ENCODE results near the gene USP32. TPM values are rescaled to one million over a fixed set of nuclear protein-coding genes. Genes with fewer than 3 reads are reported as not detected.
"Not testable (repeated sequence)": the region's sequence is repeated elsewhere in the genome, so short reads cannot be mapped to it uniquely, and the experiment has no call there.

The USP32 gene
- polyA plus RNA-seq, 4 donors, result 10.3 to 21.9 (median 15.1) TPM

DNA sequence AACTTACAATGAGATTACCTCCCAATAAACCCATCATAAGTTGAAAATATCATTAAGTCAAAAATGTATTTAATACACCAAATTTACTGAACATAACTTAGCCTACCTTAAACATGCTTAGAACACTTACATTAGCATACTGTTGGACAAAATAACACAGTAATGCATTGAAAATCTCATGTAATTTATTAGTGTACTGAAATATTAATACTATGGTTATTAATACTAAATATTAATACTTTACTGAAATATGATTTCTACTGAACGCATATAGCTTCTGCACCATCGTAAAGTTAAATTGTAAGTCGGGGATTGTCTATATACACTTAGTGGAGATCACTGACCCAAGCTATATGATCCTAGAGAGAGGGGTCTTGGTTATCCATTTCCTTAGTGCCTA is 4.3 kb downstream of the USP32 start:
- 93 to 98% (median 95%) methylated on average over 3 of the region's 3 CpGs for WGBS, 3 donors
- peaks cover 0 to 10% (median 0%) of the 10 kb centered on the region in 3 donors for H3K4me1 ChIP-seq (ENCODE audit: control insufficient read depth in 3 of 3, insufficient read depth in 2 of 3, low read depth in 1 of 3, low read length in 2 of 3)
- FAIRE-seq, result no peak

DNA sequence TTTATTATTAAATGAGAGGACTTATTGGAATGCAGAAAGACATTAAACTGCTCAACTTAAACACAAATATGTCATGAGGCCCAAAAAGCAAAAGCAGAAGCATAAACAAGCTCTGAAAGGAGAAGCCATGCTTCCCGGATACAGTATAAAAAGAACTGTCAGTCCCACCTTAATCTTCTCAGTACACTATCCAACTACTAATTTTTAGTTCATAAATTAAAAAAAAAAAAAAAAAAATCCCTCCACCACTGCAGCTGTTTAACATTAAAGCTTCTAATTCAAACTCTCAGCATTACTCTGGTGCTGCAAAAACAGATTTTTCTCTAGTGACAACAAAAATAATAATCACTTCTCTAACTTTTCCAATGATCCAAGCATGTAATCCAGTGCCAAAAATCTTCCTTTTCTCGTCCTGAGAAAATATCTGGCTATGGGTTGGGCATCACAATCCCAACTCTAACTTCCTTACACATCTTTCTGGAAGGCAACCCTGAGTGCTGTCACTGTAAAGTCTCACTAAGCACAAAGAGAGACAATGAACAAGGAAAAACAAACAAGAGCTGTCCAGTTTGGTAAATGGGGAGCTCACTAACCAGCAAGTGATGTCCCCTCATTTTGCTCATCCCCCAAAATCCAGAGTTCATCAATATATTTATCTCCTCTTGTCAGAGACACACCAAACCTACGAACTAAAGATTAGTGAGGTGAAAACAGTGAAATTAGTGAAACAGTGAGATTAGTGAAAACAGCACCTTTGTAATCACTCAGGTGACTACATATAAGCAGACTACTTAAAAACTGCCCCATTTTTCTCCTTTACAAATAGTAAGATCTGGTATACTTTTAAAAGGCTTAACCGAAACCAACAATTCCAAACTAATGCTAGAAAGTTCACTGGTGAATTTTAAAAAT is 5.5 kb downstream of the USP32 start:
- Histone ChIP-seq H3K27ac (ENCODE audit: low read depth in 1 of 3, low read length in 2 of 3) (no peak overlapping the region), H3K9me3 (ENCODE audit: control insufficient read depth in 2 of 2, insufficient read depth in 1 of 2, low read depth in 1 of 2, low read length in 1 of 2) (no peaks in the 10 kb centered on the region), H3K4me1 (ENCODE audit: control insufficient read depth in 3 of 3, insufficient read depth in 2 of 3, low read depth in 1 of 3, low read length in 2 of 3) (peaks cover 0 to 10% (median 0%) of the 10 kb centered on the region in 3 donors), H3K36me3 (ENCODE audit: control insufficient read depth in 3 of 3, insufficient read depth in 2 of 3, low read depth in 1 of 3, low read length in 3 of 3) (peaks cover 0 to 2% (median 0%) of the 10 kb centered on the region in 3 donors), H3K4me3 (ENCODE audit: low read depth in 1 of 3, low read length in 3 of 3) (no peak overlapping the region), H3K27me3 (ENCODE audit: control insufficient read depth in 3 of 3, insufficient read depth in 3 of 3, low read length in 3 of 3) (no peaks in the 10 kb centered on the region)
- DNase-seq (no peak), FAIRE-seq (no peak)
- WGBS, 3 donors, result 68 to 83% (median 77%) methylated on average over 4 of the region's 4 CpGs

More for the DNA sequence above, 4.3 kb downstream of the USP32 start:
- no peak overlapping the region for H3K4me3 ChIP-seq (ENCODE audit: low read depth in 1 of 3, low read length in 3 of 3)
- DNase-seq, result no peak
- H3K36me3 ChIP-seq (ENCODE audit: control insufficient read depth in 3 of 3, insufficient read depth in 2 of 3, low read depth in 1 of 3, low read length in 3 of 3), result peaks cover 0 to 2% (median 0%) of the 10 kb centered on the region in 3 donors
- H3K27me3 ChIP-seq (ENCODE audit: control insufficient read depth in 3 of 3, insufficient read depth in 3 of 3, low read length in 3 of 3), result no peaks in the 10 kb centered on the region
- H3K27ac ChIP-seq (ENCODE audit: low read depth in 1 of 3, low read length in 2 of 3), result no peak overlapping the region
- no peaks in the 10 kb centered on the region for H3K9me3 ChIP-seq (ENCODE audit: control insufficient read depth in 2 of 2, insufficient read depth in 1 of 2, low read depth in 1 of 2, low read length in 1 of 2)

DNA sequence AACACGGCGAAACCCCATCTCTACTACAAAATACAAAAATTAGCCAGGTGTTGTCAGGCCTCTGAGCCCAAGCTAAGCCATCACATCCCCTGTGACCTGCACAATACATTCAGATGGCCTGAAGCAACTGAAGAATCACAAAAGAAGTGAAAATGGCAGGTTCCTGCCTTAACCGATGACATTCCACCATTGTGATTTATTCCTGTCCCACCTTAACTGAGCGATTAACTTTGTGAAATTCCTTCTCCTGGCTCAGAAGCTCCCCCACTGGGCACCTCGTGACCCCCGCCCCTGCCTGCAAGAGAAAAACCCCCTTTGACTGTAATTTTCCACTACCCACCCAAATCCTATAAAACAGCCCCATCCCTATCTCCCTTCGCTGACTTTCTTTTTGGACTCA is 7.0 kb downstream of the USP32 start:
- H3K4me3 ChIP-seq (ENCODE audit: low read depth in 1 of 3, low read length in 3 of 3); H3K36me3 ChIP-seq (ENCODE audit: control insufficient read depth in 3 of 3, insufficient read depth in 2 of 3, low read depth in 1 of 3, low read length in 3 of 3); H3K27me3 ChIP-seq (ENCODE audit: control insufficient read depth in 3 of 3, insufficient read depth in 3 of 3, low read length in 3 of 3); FAIRE-seq; H3K27ac ChIP-seq (ENCODE audit: low read depth in 1 of 3, low read length in 2 of 3); DNase-seq; H3K9me3 ChIP-seq (ENCODE audit: control insufficient read depth in 2 of 2, insufficient read depth in 1 of 2, low read depth in 1 of 2, low read length in 1 of 2); H3K4me1 ChIP-seq (ENCODE audit: control insufficient read depth in 3 of 3, insufficient read depth in 2 of 3, low read depth in 1 of 3, low read length in 2 of 3): not testable (repeated sequence)
- WGBS, 3 donors, result 95 to 98% (median 95%) methylated on average over 7 of the region's 7 CpGs

DNA sequence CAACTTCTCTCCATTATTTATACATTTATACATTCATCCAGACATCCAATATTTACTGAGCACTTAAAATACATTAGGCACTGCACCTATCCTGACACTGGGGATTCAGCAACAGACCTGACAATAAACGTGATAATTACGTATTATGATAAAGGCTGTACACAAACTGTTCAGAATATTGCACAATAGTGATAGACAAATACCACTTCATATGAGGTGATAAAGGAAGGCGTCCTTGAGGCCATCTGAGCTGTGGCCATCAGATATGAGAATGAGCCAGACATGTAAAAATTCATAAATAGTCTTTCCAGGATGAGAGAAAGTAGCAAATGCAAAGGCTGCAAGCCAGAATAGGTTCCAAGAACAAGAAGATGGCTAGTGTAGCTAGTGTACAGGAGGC is 8.6 kb downstream of the USP32 start:
- DNase-seq (no peak), FAIRE-seq (no peak)
- Histone ChIP-seq H3K4me3 (ENCODE audit: low read depth in 1 of 3, low read length in 3 of 3) (no peak overlapping the region), H3K9me3 (ENCODE audit: control insufficient read depth in 2 of 2, insufficient read depth in 1 of 2, low read depth in 1 of 2, low read length in 1 of 2) (no peaks in the 10 kb centered on the region), H3K27me3 (ENCODE audit: control insufficient read depth in 3 of 3, insufficient read depth in 3 of 3, low read length in 3 of 3) (no peaks in the 10 kb centered on the region), H3K27ac (ENCODE audit: low read depth in 1 of 3, low read length in 2 of 3) (no peak overlapping the region), H3K4me1 (ENCODE audit: control insufficient read depth in 3 of 3, insufficient read depth in 2 of 3, low read depth in 1 of 3, low read length in 2 of 3) (no peaks in the 10 kb centered on the region), H3K36me3 (ENCODE audit: control insufficient read depth in 3 of 3, insufficient read depth in 2 of 3, low read depth in 1 of 3, low read length in 3 of 3) (peaks cover 0 to 2% (median 0%) of the 10 kb centered on the region in 3 donors)
- 30 to 66% (median 36%) methylated on average over 3 of the region's 3 CpGs for WGBS, 3 donors

DNA sequence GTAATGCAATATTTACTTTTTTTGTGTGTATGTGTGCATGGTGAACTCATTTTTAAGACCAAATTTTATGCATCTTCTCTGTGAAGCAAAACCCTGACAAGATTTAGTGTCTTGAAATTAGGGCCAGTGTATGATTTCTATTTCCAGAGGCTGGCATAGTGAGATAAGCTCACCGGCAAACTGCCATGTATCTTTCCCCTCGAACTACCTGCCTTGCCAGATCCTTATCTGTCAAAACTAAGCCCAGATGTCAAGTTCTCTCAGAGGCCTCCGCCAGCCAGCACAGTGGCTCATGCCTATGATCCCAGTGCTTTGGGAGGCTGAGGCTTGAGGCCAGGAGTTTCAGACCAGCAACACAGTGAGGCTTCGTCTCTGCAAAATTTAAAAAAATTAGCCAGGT is 10.0 kb downstream of the USP32 start:
- DNase-seq (no peak), FAIRE-seq (no peak)
- no peak overlapping the region for H3K4me3 ChIP-seq (ENCODE audit: low read depth in 1 of 3, low read length in 3 of 3)
- H3K36me3 ChIP-seq (ENCODE audit: control insufficient read depth in 3 of 3, insufficient read depth in 2 of 3, low read depth in 1 of 3, low read length in 3 of 3), result peaks cover 0 to 2% (median 0%) of the 10 kb centered on the region in 3 donors
- 66 to 85% (median 72%) methylated on average over 4 of the region's 4 CpGs for WGBS, 3 donors
- no peak overlapping the region for H3K27ac ChIP-seq (ENCODE audit: low read depth in 1 of 3, low read length in 2 of 3)
- H3K4me1 ChIP-seq (ENCODE audit: control insufficient read depth in 3 of 3, insufficient read depth in 2 of 3, low read depth in 1 of 3, low read length in 2 of 3), result no peaks in the 10 kb centered on the region
- H3K9me3 ChIP-seq (ENCODE audit: control insufficient read depth in 2 of 2, insufficient read depth in 1 of 2, low read depth in 1 of 2, low read length in 1 of 2), result no peaks in the 10 kb centered on the region
- no peaks in the 10 kb centered on the region for H3K27me3 ChIP-seq (ENCODE audit: control insufficient read depth in 3 of 3, insufficient read depth in 3 of 3, low read length in 3 of 3)

DNA sequence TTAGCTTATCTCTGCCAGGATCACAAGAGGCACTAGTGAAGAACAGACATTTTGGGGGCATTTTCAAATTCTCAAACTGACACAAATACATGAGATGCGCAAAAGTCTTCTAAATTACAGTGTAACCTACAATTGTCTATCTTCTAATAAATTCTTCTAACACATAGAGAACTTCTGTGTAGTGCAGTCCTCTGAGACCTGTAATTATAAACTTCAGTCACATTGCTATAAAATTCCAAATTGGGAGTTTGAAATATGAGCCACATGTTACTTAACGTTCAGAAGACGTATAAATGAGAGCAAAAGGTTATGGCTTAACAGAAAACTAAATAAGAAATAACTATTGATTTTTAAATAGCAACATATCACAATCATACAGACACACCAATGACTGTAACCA is 12.5 kb downstream of the USP32 start:
- not testable (repeated sequence) for H3K27me3 ChIP-seq (ENCODE audit: control insufficient read depth in 3 of 3, insufficient read depth in 3 of 3, low read length in 3 of 3); H3K4me1 ChIP-seq (ENCODE audit: control insufficient read depth in 3 of 3, insufficient read depth in 2 of 3, low read depth in 1 of 3, low read length in 2 of 3); H3K27ac ChIP-seq (ENCODE audit: low read depth in 1 of 3, low read length in 2 of 3); H3K36me3 ChIP-seq (ENCODE audit: control insufficient read depth in 3 of 3, insufficient read depth in 2 of 3, low read depth in 1 of 3, low read length in 3 of 3); FAIRE-seq; DNase-seq; H3K9me3 ChIP-seq (ENCODE audit: control insufficient read depth in 2 of 2, insufficient read depth in 1 of 2, low read depth in 1 of 2, low read length in 1 of 2); H3K4me3 ChIP-seq (ENCODE audit: low read depth in 1 of 3, low read length in 3 of 3)
- 49 to 75% (median 63%) methylated on average over 2 of the region's 3 CpGs for WGBS, 3 donors

DNA sequence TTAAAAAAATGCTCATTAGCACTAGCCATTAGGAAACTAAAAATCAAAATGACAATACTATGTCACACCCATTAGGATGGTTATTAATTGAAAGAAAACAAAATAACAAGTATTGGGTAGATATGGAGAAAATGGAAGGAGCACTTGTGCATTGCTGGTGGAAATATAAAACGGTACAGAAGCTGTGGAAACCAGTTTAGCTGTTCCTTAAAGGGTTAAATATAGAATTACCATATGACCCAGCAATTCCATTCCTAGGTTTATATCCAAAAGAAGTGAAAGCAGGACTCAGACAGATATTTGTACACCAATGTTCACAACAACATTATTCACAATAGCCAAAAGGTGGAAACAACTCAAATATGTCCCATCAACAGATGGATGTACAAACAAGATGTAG is 13.7 kb downstream of the USP32 start:
- H3K9me3 ChIP-seq (ENCODE audit: control insufficient read depth in 2 of 2, insufficient read depth in 1 of 2, low read depth in 1 of 2, low read length in 1 of 2); H3K27me3 ChIP-seq (ENCODE audit: control insufficient read depth in 3 of 3, insufficient read depth in 3 of 3, low read length in 3 of 3); H3K36me3 ChIP-seq (ENCODE audit: control insufficient read depth in 3 of 3, insufficient read depth in 2 of 3, low read depth in 1 of 3, low read length in 3 of 3); H3K27ac ChIP-seq (ENCODE audit: low read depth in 1 of 3, low read length in 2 of 3); FAIRE-seq; H3K4me1 ChIP-seq (ENCODE audit: control insufficient read depth in 3 of 3, insufficient read depth in 2 of 3, low read depth in 1 of 3, low read length in 2 of 3); H3K4me3 ChIP-seq (ENCODE audit: low read depth in 1 of 3, low read length in 3 of 3); DNase-seq: not testable (repeated sequence)
- 95 to 97% (median 96%) methylated on average over 1 of the region's 1 CpG for WGBS, 3 donors

DNA sequence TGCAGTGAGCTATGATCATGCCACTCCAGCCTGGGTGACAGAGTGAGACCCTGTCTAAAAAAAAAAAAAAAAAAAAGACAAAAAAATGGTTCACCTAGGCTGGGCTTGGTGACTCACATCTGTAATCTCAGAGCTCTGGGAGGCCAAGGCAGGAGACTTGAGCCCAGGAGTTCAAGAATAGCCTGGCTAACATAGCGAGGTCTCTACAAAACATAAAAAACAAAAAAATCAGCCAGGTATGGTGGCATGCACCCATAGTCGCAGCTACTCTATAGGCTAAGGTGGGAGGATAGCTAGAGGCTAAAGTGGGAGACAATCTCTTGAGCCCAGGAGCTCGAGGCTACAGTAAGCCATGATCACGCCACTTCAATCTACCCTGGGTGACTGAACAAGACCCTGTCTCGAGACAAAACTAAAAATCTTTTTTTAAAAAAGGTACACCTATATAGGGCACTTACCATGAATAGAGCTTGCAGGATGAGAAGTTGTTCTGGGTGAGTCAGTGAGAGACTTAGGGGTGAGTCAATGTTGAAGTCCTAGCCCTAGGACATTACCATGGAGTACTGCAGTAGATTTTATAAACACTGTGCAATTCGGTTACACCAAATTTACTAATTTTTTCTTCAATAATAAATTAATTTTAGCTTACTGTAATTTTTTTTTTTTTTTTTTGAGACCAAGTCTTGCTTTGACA is 19.0 kb downstream of the USP32 start:
- Histone ChIP-seq H3K9me3 (ENCODE audit: control insufficient read depth in 2 of 2, insufficient read depth in 1 of 2, low read depth in 1 of 2, low read length in 1 of 2) (no peaks in the 10 kb centered on the region), H3K27me3 (ENCODE audit: control insufficient read depth in 3 of 3, insufficient read depth in 3 of 3, low read length in 3 of 3) (no peaks in the 10 kb centered on the region), H3K27ac (ENCODE audit: low read depth in 1 of 3, low read length in 2 of 3) (no peak overlapping the region), H3K4me1 (ENCODE audit: control insufficient read depth in 3 of 3, insufficient read depth in 2 of 3, low read depth in 1 of 3, low read length in 2 of 3) (no peaks in the 10 kb centered on the region), H3K4me3 (ENCODE audit: low read depth in 1 of 3, low read length in 3 of 3) (no peak overlapping the region), H3K36me3 (ENCODE audit: control insufficient read depth in 3 of 3, insufficient read depth in 2 of 3, low read depth in 1 of 3, low read length in 3 of 3) (peaks cover 0 to 5% (median 0%) of the 10 kb centered on the region in 3 donors)
- DNase-seq (no peak), FAIRE-seq (no peak)
- 93 to 98% (median 93%) methylated on average over 6 of the region's 6 CpGs for WGBS, 3 donors
